ENCODE data around the gene APH1B. TPM values are rescaled to one million over a fixed set of nuclear protein-coding genes. Genes with fewer than 3 reads are reported as not detected.

Gene APH1B
- total RNA-seq, 1 experiment from 2014 or later, result 20.9 TPM

GRCh38 chr15:63261311-63261710 lies 16.1 kb upstream of the APH1B start:
- H2BK15ac ChIP-seq (ENCODE audit: low read depth, low read length), result no peak overlapping the region
- no peak overlapping the region for H2BK120ac ChIP-seq (ENCODE audit: low read depth, low read length, poor library complexity, severe bottlenecking)
- H3K79me1 ChIP-seq (ENCODE audit: insufficient read depth, low read depth, low read length, poor library complexity, severe bottlenecking), result no peaks in the 10 kb centered on the region
- H3K23me2 ChIP-seq (ENCODE audit: insufficient read length, low read depth, low read length, poor library complexity, severe bottlenecking), result no peaks in the 10 kb centered on the region
- Mint-ChIP-seq H3K9me3 (peaks cover 0 to 4% of the 10 kb centered on the region in 2 experiments; a peak in 2 of 5 replicates), H3K27me3 (ENCODE audit: low read depth) (no peaks in the 10 kb centered on the region), H3K36me3 (ENCODE audit: insufficient read depth in 1 of 3, low read depth in 3 of 3) (peaks cover 21 to 43% (median 39%) of the 10 kb centered on the region in 3 experiments), H3K4me1 (peaks cover 6 to 11% of the 10 kb centered on the region in 2 experiments), H3K4me3 (no peak overlapping the region), H3K27ac (no peak overlapping the region)
- no peak overlapping the region for H4K8ac ChIP-seq (replicated peaks; ENCODE audit: insufficient read length, low read depth, low read length)
- no peak overlapping the region for H3K56ac ChIP-seq (ENCODE audit: insufficient read length, low read depth, low read length)
- no peak for TF ChIP-seq CTCF (conservative IDR thresholded peaks at IDR 0.05)
- H2BK5ac ChIP-seq (ENCODE audit: insufficient read length, low read length), result no peak overlapping the region
- H4K91ac ChIP-seq (ENCODE audit: insufficient read length, low read depth, low read length), result no peak overlapping the region
- H2AK5ac ChIP-seq (ENCODE audit: insufficient read length, low read length), result no peak overlapping the region
- DNase-seq, result no peak
- no peaks in the 10 kb centered on the region for H3K79me2 ChIP-seq (ENCODE audit: insufficient read depth, low read length)
- no peak overlapping the region for H3K14ac ChIP-seq (ENCODE audit: insufficient read depth, low read length)
- no peaks in the 10 kb centered on the region for H4K20me1 ChIP-seq (ENCODE audit: control insufficient read depth, insufficient read depth, insufficient read length)
- H3K4me1 ChIP-seq (ENCODE audit: insufficient read depth, low read length), result no peaks in the 10 kb centered on the region
- no peak overlapping the region for H2AFZ ChIP-seq (ENCODE audit: low read length)
- H3K4me2 ChIP-seq (ENCODE audit: insufficient read depth, insufficient read length, low read length), result no peak overlapping the region
- H3K27me3 ChIP-seq (ENCODE audit: insufficient read depth, low read length), result no peaks in the 10 kb centered on the region
- H3K9ac ChIP-seq (ENCODE audit: extremely low read depth, insufficient read length, low read length), result no peak overlapping the region
- H2BK12ac ChIP-seq (ENCODE audit: insufficient read length, low read depth, low read length), result no peak overlapping the region
- no peak overlapping the region for H2BK20ac ChIP-seq (ENCODE audit: low read depth, low read length, poor library complexity, severe bottlenecking)
- no peak overlapping the region for H3K18ac ChIP-seq (ENCODE audit: insufficient read length, low read depth, low read length)
- no peak overlapping the region for H4K5ac ChIP-seq (ENCODE audit: insufficient read length, low read depth, low read length)
- H3K4ac ChIP-seq (ENCODE audit: low read depth, low read length), result no peak overlapping the region
- H3K9me3 ChIP-seq (ENCODE audit: control insufficient read depth, low read depth, low read length), result no peaks in the 10 kb centered on the region
- no peak overlapping the region for H3K27ac ChIP-seq (ENCODE audit: insufficient read length, low read depth, low read length)
- H3T11ph ChIP-seq (ENCODE audit: low read length), result no peak overlapping the region
- H3K23ac ChIP-seq (ENCODE audit: insufficient read length, low read depth, low read length), result no peak overlapping the region
